B cell (primary cell): ENCODE data around the gene TALDO1. TPM values are rescaled to one million over a fixed set of nuclear protein-coding genes. Genes with fewer than 3 reads are reported as not detected.

Experiments used
- ATAC-seq: fragments of 200-7000 bp; cut with Tn5 transposase; one replicate; pipeline ENCODE4 v1.10.0; 2021; ENCODE audit warnings: low read depth, mild to moderate bottlenecking, moderate number of reproducible peaks, moderate library complexity
- CTCF ChIA-PET: fragments of 350-600 bp; sonication (Branson Sonifier 250); formaldehyde crosslinking; loops from one replicate; lab custom pipeline; 2021; ENCODE audit warnings: antibody characterized with exemption, inconsistent platforms; lab: Charles Lee
- POLR2A ChIA-PET: fragments of 350-600 bp; sonication (Branson Sonifier 250); formaldehyde crosslinking; loops from one replicate; lab custom pipeline; 2021; ENCODE audit warnings: antibody characterized with exemption; lab: Charles Lee
- DNase-seq: peaks from one replicate; pipeline ENCODE4 v3.0.0; 2013
- H2AFZ ChIP-seq: 2 replicates; pipeline ENCODE4 v1.6.1; 2012; ENCODE audit warnings: mild to moderate bottlenecking, low read depth, low read length; ENCODE audit not compliant: insufficient read depth, poor library complexity, severe bottlenecking
- H3K27ac ChIP-seq, 2 donors: 1 replicate in 1 of 2; 2 replicates in 1 of 2; pipeline ENCODE4 v1.5.1; 2012 to 2013; ENCODE audit warnings: low read length in 2 of 2, mild to moderate bottlenecking in 2 of 2, moderate library complexity in 1 of 2
- H3K27me3 ChIP-seq, 4 experiments: fragments of 200-600 bp in 1 of 4; sonication (generic) in 1 of 4; replicated peaks in 1 of 4; 1 replicate in 2 of 4; 2 replicates in 2 of 4; pipeline versions ENCODE4 v1.6.1 to v1.7.0; 2013 to 2016; ENCODE audit warnings: low read length in 3 of 4, mild to moderate bottlenecking in 2 of 4, mixed read lengths in 1 of 4, moderate library complexity in 1 of 4; ENCODE audit not compliant: insufficient read depth in 4 of 4, control insufficient read depth in 3 of 4; ENCODE audit errors: control extremely low read depth in 1 of 4
- H3K36me3 ChIP-seq, 2 experiments: replicated peaks in 1 of 2; 1 replicate in 1 of 2; 2 replicates in 1 of 2; pipeline versions ENCODE4 v1.6.1 to v1.7.1; 2013; ENCODE audit warnings: low read length in 1 of 2; ENCODE audit not compliant: insufficient read depth in 2 of 2, control insufficient read depth in 1 of 2; ENCODE audit errors: control extremely low read depth in 1 of 2, extremely low read depth in 1 of 2
- H3K4me1 ChIP-seq, 2 donors: fragments of 200-600 bp in 1 of 2; sonication (generic) in 1 of 2; 1 replicate in 1 of 2; 2 replicates in 1 of 2; pipeline versions ENCODE4 v1.5.1 to v1.6.1; 2013 to 2017; ENCODE audit warnings: low read length in 2 of 2; ENCODE audit not compliant: control insufficient read depth in 2 of 2, insufficient read depth in 2 of 2
- H3K4me2 ChIP-seq: replicated peaks from 2 replicates; pipeline ENCODE3; 2012; ENCODE audit warnings: mild to moderate bottlenecking, low read depth, low read length; ENCODE audit not compliant: poor library complexity, severe bottlenecking
- H3K4me3 ChIP-seq, 5 experiments: fragments of 200-600 bp in 1 of 5; sonication (generic) in 1 of 5; 1 replicate in 3 of 5; 2 replicates in 2 of 5; pipeline versions ENCODE4 v1.5.1 to v1.7.0; 2011 to 2016; ENCODE audit warnings: low read length in 4 of 5, mild to moderate bottlenecking in 4 of 5, low read depth in 2 of 5, control low read depth in 1 of 5, moderate library complexity in 1 of 5; ENCODE audit not compliant: insufficient read depth in 1 of 5; ENCODE audit errors: control extremely low read depth in 1 of 5, extremely low read depth in 1 of 5
- H3K79me2 ChIP-seq: fragments of 200-600 bp; sonication (generic); one replicate; pipeline ENCODE4 v1.6.0; 2016; ENCODE audit warnings: low read length; ENCODE audit not compliant: control insufficient read depth, insufficient read depth
- H3K9ac ChIP-seq: fragments of 200-600 bp; sonication (generic); 2 replicates; pipeline ENCODE4 v1.6.1; 2017; ENCODE audit warnings: mild to moderate bottlenecking, low read length, moderate library complexity
- H3K9me3 ChIP-seq, 3 donors: one replicate each; pipeline versions ENCODE4 v1.6.1 to v1.7.1; 2013; ENCODE audit warnings: low read length in 2 of 3; ENCODE audit not compliant: control insufficient read depth in 2 of 3, insufficient read depth in 1 of 3; ENCODE audit errors: control extremely low read depth in 1 of 3
- H4K20me1 ChIP-seq: 2 replicates; pipeline ENCODE4 v1.6.0; 2012; ENCODE audit warnings: mild to moderate bottlenecking, low read length; ENCODE audit not compliant: insufficient read depth, control insufficient read depth, poor library complexity, severe bottlenecking
- H3K27ac Mint-ChIP-seq: one replicate; pipeline ENCODE4 v1.8.0; 2021; ENCODE audit warnings: mixed read lengths
- H3K27me3 Mint-ChIP-seq: one replicate; pipeline ENCODE4 v1.8.0; 2021; ENCODE audit warnings: mixed read lengths
- H3K4me1 Mint-ChIP-seq: one replicate; pipeline ENCODE4 v1.8.0; 2021; ENCODE audit warnings: mixed read lengths
- H3K4me3 Mint-ChIP-seq: one replicate; pipeline ENCODE4 v1.8.0; 2021; ENCODE audit warnings: mixed read lengths
- H3K9me3 Mint-ChIP-seq: one replicate; pipeline ENCODE4 v1.8.0; 2022; ENCODE audit warnings: mixed read lengths; ENCODE audit not compliant: insufficient read depth
- CTCF ChIP-seq: fragments of 200-600 bp; IDR thresholded peaks from one replicate; pipeline ENCODE4 v1.8.0; 2022; ENCODE audit warnings: antibody characterized with exemption, mild to moderate bottlenecking
- EZH2 ChIP-seq: IDR thresholded peaks from 2 replicates; pipeline ENCODE4 v1.6.1; 2012; ENCODE audit warnings: borderline replicate concordance, low read depth, mild to moderate bottlenecking, moderate library complexity, low read length; ENCODE audit not compliant: insufficient read depth, poor library complexity, severe bottlenecking
- WGBS: methylation state at CpG from one replicate; pipeline ENCODE4 v1.1.5; 2013; ENCODE audit warnings: missing lambda C conversion rate; ENCODE audit not compliant: insufficient coverage; 5-methylcytosine and 5-hydroxymethylcytosine counted together
- intact Hi-C: fragments of 100-400 bp; cut with micrococcal nuclease; formaldehyde crosslinking; loops from one replicate; pipeline ENCODE4 v1.10.0; 2022
- polyA plus RNA-seq: library from polyadenylated mRNA; depleted of rRNA; stranded (reverse); fragments of >200 nt; gene quantifications from 2 replicates; pipeline ENCODE4 v1.2.3, GENCODE V29; 2012
- total RNA-seq, 2 donors: library from RNA; stranded (reverse); fragments of 120-200 nt in 1 of 2; gene quantifications; 1 replicate in 1 of 2; 2 replicates in 1 of 2; pipeline versions ENCODE4 v1.2.3 to v1.2.4, GENCODE V29; 2013 to 2022

TALDO1 gene
- total and polyA plus RNA-seq, 2 donors (not counting 1 experiment from before 2014, with no cell fraction given) = 82.4 to 116 TPM

- H3K27ac Mint-ChIP-seq = peak overlapping the region; percentile 81
- no peaks in the 10 kb centered on the region for H3K9me3 ChIP-seq
- peak overlapping the region in 4 of 5 experiments; percentile 62 to 71 (median 71) for H3K4me3 ChIP-seq
- H3K4me2 ChIP-seq = peak overlapping the region; percentile 97
- ChIA-PET CTCF (interaction anchor here (0.8 to 1.1 kb wide), 2 partner anchors 78 to 121 kb away, joined by 3 to 4 read pairs; partner anchors contain the start of gene AP2A2), POLR2A (interaction anchor here (0.7 to 1.3 kb wide), 2 partner anchors 8 to 268 kb away, joined by 3 to 4 read pairs; partner anchors contain the start of gene HRAS)
- peaks cover 16 to 31% of the 10 kb centered on the region in 2 donors for H3K4me1 ChIP-seq
- peak overlapping the region; percentile 80 for H3K4me3 Mint-ChIP-seq
- peaks cover 61% of the 10 kb centered on the region for H3K79me2 ChIP-seq
- no peak for TF ChIP-seq CTCF
- no peak for TF ChIP-seq EZH2
- H3K27ac ChIP-seq = peak overlapping the region; percentile 20 to 75
- no peaks in the 10 kb centered on the region for H3K27me3 Mint-ChIP-seq
- peaks cover 19% of the 10 kb centered on the region for H3K4me1 Mint-ChIP-seq
- peaks cover 0 to 9% of the 10 kb centered on the region in 2 experiments for H3K36me3 ChIP-seq
- no peak for DNase-seq
- peak overlapping the region; percentile 74 for H2AFZ ChIP-seq
- peaks cover 39% of the 10 kb centered on the region for H4K20me1 ChIP-seq
- H3K27me3 ChIP-seq = no peaks in the 10 kb centered on the region
- no peaks in the 10 kb centered on the region for H3K9me3 Mint-ChIP-seq
- intact Hi-C loops = loop anchor here (2.0 kb wide), 1 partner anchor 187 kb away; no protein-coding TSS in a partner anchor
- ATAC-seq = no peak
- H3K9ac ChIP-seq = peak overlapping the region; percentile 71
- 61% methylated on average over 26 of the region's 26 CpGs for WGBS
Observed at GRCh38 chr11:803770-804598, 56.7 kb downstream of the TALDO1 start.
